ENCODE results near the gene FCHO1.
A peak's percentile ranks its signal among the peaks of the same experiment; 100 is the strongest.

FCHO1 gene

DNA sequence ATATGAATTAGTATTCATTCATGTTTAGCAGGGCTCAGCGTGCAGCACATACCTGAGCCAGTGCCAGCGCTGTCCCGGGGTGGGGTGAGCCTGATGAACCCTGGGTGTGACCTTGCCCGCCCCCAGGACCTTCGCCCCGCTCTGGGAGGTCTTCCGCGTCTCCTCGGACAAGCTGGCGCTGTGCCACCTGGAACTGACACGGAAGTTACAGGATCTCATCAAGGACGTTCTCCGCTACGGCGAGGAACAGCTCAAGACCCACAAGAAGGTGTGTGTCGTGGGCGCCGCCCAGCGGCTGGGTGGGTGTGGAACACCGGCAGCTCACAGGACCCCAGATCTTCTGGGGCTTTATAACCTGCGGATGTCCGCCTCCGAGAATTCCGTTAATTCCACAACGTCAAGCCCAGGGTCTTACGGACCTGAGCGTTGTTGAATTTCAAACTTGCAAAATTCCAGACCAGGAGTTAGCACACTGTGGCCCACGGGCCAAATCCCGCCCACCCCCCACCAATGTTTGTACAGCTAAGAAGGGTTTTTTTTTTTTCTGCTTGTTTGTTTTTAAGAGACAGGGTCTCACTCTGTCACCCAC is 15.4 kb downstream of the FCHO1 start:
- intact Hi-C loops (cut with DNase I; ENCODE audit: low total_unique reads): loop anchor here (5.0 kb wide), 1 partner anchor 159 kb away; no protein-coding TSS in a partner anchor
- H3K27ac ChIP-seq: no peak overlapping the region
- no peaks in the 10 kb centered on the region for H3K36me3 ChIP-seq
- H3K27me3 ChIP-seq: peaks cover 0 to 27% of the 10 kb centered on the region in 2 donors
- H3K4me3 ChIP-seq: no peak overlapping the region
- no peaks in the 10 kb centered on the region for H3K9me3 ChIP-seq
- DNase-seq: peak; percentile 70 to 85
- TF ChIP-seq, protein P1, sequence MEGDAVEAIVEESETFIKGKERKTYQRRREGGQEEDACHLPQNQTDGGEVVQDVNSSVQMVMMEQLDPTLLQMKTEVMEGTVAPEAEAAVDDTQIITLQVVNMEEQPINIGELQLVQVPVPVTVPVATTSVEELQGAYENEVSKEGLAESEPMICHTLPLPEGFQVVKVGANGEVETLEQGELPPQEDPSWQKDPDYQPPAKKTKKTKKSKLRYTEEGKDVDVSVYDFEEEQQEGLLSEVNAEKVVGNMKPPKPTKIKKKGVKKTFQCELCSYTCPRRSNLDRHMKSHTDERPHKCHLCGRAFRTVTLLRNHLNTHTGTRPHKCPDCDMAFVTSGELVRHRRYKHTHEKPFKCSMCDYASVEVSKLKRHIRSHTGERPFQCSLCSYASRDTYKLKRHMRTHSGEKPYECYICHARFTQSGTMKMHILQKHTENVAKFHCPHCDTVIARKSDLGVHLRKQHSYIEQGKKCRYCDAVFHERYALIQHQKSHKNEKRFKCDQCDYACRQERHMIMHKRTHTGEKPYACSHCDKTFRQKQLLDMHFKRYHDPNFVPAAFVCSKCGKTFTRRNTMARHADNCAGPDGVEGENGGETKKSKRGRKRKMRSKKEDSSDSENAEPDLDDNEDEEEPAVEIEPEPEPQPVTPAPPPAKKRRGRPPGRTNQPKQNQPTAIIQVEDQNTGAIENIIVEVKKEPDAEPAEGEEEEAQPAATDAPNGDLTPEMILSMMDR (IDR thresholded peaks at IDR 0.05): peak; percentile 71 to 80
- H3K4me1 ChIP-seq: peaks cover 0 to 8% (median 6%) of the 10 kb centered on the region in 4 donors

- intact Hi-C loops (cut with DNase I; ENCODE audit: low total_unique reads): loop anchor here (5.0 kb wide), 1 partner anchor 160 kb away; no protein-coding TSS in a partner anchor
- TF ChIP-seq, protein P1 (IDR thresholded peaks at IDR 0.05): no peak
These were observed 16.3 kb downstream of the FCHO1 start for GRCh38 chr19:17767559-17767958.

DNA sequence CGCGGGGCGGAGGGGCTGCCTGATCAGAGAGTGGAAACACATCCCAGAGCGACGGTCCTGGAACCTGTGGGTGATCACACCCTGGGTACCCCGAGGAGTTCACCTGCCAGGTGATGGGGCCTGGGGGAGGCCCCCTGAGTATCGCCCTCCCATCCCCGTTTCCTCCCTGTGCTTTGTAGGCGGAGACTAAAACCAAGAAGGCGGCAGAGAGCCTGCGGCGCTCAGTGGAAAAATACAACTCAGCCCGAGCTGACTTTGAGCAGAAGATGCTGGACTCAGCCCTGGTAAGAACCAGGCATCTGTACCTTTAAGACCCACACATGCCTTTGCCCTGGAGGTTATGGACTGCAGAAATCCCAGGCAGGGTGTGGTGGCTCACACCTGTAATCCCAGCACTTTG is 19.3 kb downstream of the FCHO1 start:
- no peak overlapping the region for H3K27ac ChIP-seq
- DNase-seq: no peak
- peaks cover 0 to 13% of the 10 kb centered on the region in 2 donors for H3K27me3 ChIP-seq
- no peaks in the 10 kb centered on the region for H3K9me3 ChIP-seq
- TF ChIP-seq, protein P1 (IDR thresholded peaks at IDR 0.05): no peak
- H3K4me3 ChIP-seq: no peak overlapping the region
- H3K36me3 ChIP-seq: no peaks in the 10 kb centered on the region
- intact Hi-C loops (cut with DNase I; ENCODE audit: low total_unique reads): no loop called here
- peaks cover 0 to 8% (median 6%) of the 10 kb centered on the region in 4 donors for H3K4me1 ChIP-seq

More at GRCh38 chr19:17767559-17767958, 16.3 kb downstream of the FCHO1 start:
- H3K27ac ChIP-seq: no peak overlapping the region
- DNase-seq: no peak
- peaks cover 0 to 23% of the 10 kb centered on the region in 2 donors for H3K27me3 ChIP-seq
- H3K36me3 ChIP-seq: no peaks in the 10 kb centered on the region
- H3K4me3 ChIP-seq: no peak overlapping the region
- H3K9me3 ChIP-seq: no peaks in the 10 kb centered on the region
- H3K4me1 ChIP-seq: peaks cover 0 to 8% (median 6%) of the 10 kb centered on the region in 4 donors

DNA sequence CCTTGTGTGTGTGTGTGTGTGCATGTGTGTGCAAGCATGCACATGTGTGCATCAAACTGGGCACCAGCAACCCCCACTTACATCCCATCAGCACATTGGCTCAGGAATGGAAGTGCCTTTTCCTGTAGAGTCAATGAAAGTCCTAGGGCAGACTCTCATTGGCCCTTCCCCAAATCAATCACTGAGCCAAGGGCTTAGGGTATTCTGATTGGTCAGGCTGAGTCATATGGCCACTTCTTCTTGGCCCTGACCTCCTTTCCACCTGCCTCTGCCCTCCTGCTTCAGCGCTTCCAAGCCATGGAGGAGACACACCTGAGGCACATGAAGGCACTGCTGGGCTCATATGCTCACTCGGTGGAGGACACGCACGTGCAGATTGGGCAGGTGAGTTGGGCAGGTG is 20.9 kb downstream of the FCHO1 start:
- H3K4me3 ChIP-seq: no peak overlapping the region
- H3K27ac ChIP-seq: no peak overlapping the region
- TF ChIP-seq, protein P1 (IDR thresholded peaks at IDR 0.05): no peak
- no peaks in the 10 kb centered on the region for H3K9me3 ChIP-seq
- DNase-seq: no peak
- H3K4me1 ChIP-seq: no peaks in the 10 kb centered on the region
- H3K36me3 ChIP-seq: no peaks in the 10 kb centered on the region
- H3K27me3 ChIP-seq: peaks cover 0 to 20% of the 10 kb centered on the region in 2 donors
- intact Hi-C loops (cut with DNase I; ENCODE audit: low total_unique reads): no loop called here

DNA sequence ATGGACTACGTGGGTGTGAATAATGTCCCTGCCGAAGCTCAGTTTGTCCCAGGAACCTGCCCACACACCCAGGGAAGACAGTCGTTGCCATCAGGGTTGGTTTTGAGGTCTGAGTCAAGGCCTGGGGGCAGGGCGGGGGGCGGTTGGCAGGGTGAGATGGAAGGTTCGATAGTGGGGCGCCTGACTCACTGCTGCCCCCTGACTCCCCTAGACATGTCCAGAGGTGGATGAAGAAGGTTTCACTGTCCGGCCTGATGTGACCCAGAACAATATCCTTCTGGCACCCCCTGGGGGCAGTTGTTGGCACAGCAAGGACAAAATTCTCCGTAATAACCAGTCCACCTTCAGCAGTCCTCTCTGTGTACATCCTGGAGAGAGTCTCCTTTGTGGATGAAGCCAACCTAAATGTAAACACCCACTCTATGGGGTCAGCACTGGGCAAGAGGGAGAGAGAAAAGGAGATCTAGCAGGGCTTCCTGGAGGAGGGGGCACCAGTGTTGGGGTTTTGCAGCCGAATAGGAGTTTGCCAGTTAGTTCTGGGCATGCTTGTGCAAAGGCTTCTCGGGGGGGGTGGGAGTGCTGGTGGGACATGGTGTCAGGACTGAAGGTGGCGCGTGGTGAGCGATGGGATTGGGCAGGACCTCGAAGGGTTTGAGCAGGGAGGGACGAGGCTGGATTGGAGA is 24.1 kb downstream of the FCHO1 start:
- H3K9me3 ChIP-seq: no peaks in the 10 kb centered on the region
- peak in 1 of 2 donors; percentile 39 for DNase-seq
- intact Hi-C loops (cut with DNase I; ENCODE audit: low total_unique reads): no loop called here
- no peak overlapping the region for H3K27ac ChIP-seq
- peaks cover 0 to 49% of the 10 kb centered on the region in 2 donors for H3K27me3 ChIP-seq
- H3K4me1 ChIP-seq: peaks cover 0 to 17% (median 7%) of the 10 kb centered on the region in 4 donors
- TF ChIP-seq, protein P1 (IDR thresholded peaks at IDR 0.05): peak in 1 of 2 experiments; percentile 38
- no peaks in the 10 kb centered on the region for H3K36me3 ChIP-seq
- no peak overlapping the region for H3K4me3 ChIP-seq
